GM12865 (cell line): Measurements from ENCODE around the gene KDM1B.
A peak's percentile ranks its signal among the peaks of the same experiment; 100 is the strongest.

Experiments
- DNase-seq: peaks from one replicate; pipeline ENCODE4 v3.0.0; 2010; ENCODE audit warnings: low read depth
- H3K4me3 ChIP-seq: 2 replicates; pipeline ENCODE4 v1.5.1; 2011; ENCODE audit warnings: mild to moderate bottlenecking, low read depth, low read length, control low read depth
- TF ChIP-seq, protein P1 (sequence below): IDR thresholded peaks from 2 replicates; pipeline ENCODE4 v1.5.1; 2011; ENCODE audit warnings: low read length, control low read depth, low read depth, inconsistent platforms; ENCODE audit not compliant: insufficient read depth; ENCODE audit errors: missing control alignments

KDM1B gene

DNA sequence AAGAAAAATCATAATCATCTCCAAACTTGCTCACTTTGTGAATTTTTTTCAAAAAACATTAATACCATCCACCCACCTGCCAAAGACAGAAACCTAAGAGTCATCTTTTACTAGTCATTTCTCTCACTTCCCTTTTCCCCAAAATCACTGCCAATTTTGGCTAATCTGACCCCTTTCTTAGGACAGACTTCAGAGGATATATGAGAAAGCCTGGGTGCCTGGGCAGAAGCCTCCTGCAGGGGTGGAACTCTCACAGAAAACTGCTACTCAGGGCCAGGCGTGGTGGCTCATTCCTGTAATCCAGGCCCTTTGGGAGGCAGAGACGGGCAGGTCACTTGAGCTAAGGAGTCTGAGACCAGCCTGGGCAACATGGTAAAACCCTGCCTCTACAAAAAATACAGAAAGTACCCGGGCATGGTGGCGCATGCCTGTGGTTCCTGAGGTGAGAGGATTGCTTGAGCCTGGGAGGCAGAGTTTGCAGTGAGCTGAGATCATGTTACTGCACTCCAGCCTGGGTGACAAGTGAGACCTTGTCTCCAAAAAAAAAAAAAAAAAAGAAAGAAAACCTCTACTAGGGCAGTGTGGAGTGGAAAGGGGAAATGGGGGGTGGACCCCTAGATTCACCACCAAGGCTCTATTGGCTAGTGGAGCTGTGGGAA lies 105.4 kb downstream of the KDM1B start:
- peak overlapping the region; percentile 83 for H3K4me3 ChIP-seq

DNA sequence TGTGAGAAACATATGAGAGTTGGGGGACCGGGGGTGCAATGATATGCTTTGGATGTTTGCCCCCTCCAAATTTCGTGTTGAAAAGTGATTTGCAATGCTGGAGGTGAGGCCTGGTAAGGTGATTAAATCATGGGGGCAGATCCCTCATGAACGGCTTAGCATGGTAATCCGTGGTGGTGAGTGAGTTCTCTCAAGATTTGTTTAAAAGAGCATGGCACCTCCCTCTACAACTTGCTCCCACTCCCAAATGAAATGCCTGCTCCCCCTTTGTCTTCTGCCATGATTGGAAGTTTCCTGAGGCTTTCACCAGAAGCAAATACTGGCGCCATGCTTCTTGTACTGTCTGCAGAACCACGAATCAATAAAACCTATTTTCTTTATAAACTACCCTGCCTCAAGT lies 106.7 kb downstream of the KDM1B start:
- H3K4me3 ChIP-seq = peak overlapping the region; percentile 83
- DNase-seq = no peak
- TF ChIP-seq, protein P1, sequence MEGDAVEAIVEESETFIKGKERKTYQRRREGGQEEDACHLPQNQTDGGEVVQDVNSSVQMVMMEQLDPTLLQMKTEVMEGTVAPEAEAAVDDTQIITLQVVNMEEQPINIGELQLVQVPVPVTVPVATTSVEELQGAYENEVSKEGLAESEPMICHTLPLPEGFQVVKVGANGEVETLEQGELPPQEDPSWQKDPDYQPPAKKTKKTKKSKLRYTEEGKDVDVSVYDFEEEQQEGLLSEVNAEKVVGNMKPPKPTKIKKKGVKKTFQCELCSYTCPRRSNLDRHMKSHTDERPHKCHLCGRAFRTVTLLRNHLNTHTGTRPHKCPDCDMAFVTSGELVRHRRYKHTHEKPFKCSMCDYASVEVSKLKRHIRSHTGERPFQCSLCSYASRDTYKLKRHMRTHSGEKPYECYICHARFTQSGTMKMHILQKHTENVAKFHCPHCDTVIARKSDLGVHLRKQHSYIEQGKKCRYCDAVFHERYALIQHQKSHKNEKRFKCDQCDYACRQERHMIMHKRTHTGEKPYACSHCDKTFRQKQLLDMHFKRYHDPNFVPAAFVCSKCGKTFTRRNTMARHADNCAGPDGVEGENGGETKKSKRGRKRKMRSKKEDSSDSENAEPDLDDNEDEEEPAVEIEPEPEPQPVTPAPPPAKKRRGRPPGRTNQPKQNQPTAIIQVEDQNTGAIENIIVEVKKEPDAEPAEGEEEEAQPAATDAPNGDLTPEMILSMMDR = no peak

More for the DNA sequence above, 105.4 kb downstream of the KDM1B start:
- TF ChIP-seq, protein P1 = no peak
- DNase-seq = peak; percentile 74

GRCh38 chr6:18262702-18263417 lies 107.6 kb downstream of the KDM1B start:
- TF ChIP-seq, protein P1 = no peak
- peak; percentile 92 for DNase-seq
- peak overlapping the region; percentile 83 for H3K4me3 ChIP-seq

DNA sequence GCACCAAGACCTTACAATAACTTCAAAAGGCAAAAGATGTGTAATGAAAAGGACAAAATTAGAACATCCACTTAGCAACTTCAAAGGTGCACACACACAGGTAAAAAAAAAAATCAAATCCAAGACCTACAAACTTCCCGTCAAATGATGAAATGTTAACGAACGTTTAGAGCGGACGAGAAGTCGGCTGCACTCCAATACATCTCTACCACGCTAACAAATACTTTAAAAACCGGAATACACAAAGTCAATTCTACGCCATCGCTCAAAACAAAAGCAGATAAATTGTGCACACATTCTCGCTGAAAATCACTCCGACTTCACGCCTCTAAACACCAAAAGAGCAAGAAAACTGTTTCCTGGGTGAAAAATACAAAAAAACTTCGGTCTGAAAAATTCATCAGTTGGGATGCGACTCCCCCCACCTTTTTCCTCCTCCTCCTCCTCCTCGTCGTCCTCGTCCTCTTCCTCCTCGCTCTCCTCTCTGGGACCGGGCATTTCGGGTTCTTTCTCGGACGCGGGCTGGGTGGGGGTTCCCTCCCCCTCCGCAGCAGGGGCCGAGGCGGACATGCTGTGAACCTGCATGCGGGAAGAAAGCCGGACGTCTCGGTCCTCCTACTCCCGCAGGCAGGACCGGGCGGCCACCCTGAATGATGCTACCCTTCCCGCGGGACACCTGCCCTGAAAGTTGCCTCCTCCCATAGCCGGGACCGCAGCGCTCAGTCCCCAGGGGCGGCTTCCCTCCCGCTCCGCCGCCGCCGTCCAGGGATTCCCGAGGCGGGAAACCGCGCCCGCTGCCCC lies 108.4 kb downstream of the KDM1B start:
- TF ChIP-seq, protein P1 = no peak
- DNase-seq = peak; percentile 44
- peak overlapping the region; percentile 83 for H3K4me3 ChIP-seq

DNA sequence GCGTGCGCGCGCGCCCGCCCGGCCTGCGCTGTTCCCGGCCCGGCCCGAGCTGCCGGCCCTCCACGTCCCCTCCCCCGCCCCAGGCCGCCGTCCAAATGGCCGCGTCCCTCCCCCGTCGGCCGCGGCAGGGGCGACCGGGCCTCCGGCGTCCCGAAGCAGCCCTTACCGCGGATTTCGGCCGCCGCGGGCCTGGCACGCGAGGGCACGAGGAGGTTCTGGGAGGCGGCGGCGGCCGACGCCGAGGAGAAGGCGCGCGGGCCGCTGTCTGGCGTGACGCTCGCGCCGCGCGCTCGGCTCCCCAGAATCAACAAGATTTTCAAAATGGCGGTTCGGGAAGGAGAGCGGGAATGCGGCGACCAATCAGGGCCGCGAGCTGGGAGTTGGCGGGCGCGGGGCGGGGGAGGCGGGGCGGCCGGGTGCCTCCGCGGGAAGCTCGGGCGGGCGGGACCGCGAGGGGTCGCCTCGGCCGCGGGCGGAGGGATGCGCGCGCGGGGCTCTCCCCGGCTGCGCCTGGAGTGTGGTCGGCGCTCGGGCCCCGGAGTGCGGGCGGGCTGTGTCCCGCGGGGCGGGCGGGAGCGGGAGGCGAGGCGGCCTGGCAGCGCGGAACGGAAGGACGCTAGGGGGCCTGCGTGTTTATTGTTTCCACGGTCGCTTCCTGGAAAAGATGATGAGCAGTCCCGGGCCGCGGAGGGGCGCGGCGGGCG lies 109.1 kb downstream of the KDM1B start, which contains the start of gene DEK:
DEK (minus strand) TSS at position 312 of the 704 bp plus-strand sequence. CDS start 543 bp downstream, outside the sequence.
- peak; percentile 83 for DNase-seq
- peak within 1 kb of the TSS; percentile 83 for H3K4me3 ChIP-seq
- TF ChIP-seq, protein P1 = peak; percentile 45

DNA sequence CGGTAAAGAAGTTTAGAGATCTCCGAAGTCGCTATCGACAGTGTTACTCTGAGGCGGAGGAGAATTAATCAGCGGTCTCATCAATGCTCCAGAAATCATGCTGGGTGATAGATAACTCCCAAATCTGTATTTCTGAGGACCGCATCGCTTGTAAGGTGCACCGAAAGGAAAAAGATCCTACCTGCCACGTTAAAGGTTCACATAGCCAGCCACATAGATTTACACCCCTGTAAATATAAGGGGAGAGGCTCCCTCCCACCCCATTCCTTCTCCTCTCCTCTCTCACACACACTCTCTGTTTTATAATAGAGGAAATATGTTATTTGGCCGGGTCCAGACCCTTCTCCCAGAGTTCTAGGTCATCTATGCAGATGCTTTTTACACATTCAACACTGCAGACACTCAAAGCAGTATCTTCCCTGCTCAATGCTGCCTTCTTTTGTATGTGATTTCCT lies 109.7 kb downstream of the KDM1B start:
- TF ChIP-seq, protein P1 = no peak
- DNase-seq = no peak
- peak overlapping the region; percentile 83 for H3K4me3 ChIP-seq
